Heart left ventricle (tissue), 13 donors: Measurements from ENCODE around the gene CNOT11.

Experiments
- CTCF ChIP-seq, 12 donors: fragments of 200-600 bp; sonication (generic) in 4 of 12; IDR thresholded peaks; one replicate each; pipeline versions ENCODE4 v1.5.0 to v1.8.0; 2018 to 2022; ENCODE audit warnings: antibody characterized with exemption in 12 of 12, mild to moderate bottlenecking in 5 of 12
- POLR2A ChIP-seq, 2 donors: fragments of 450-650 bp; IDR thresholded peaks; one replicate each; pipeline ENCODE4 v1.6.1; 2017; ENCODE audit warnings: antibody characterized with exemption in 2 of 2, mild to moderate bottlenecking in 2 of 2, moderate library complexity in 2 of 2
- donor health status: ischemic (EF 13 %, LVEDD 7.1; RV severe dilation, severe dysfunction).
- donor health status: DM: no; HTN: yes; CAD: no.
- donor health status: DM: no; HTN: no; CAD: no.
- donor health status: ischemic (EF 25% LVEDD 6.9; RV normal size, moderate dysfunction).
- donor health status: ischemic (EF 25% LVEDD 5.7; RV mildly dilated, moderate dysfunction).
- donor health status: ischemic (EF 35%, LVEDD 5.7; RV mildly dilated, moderate dysfunction).
- donor health status: nonischemic (EF 11% LVEDD 7.7; RV severe dilation, severe dysfunction).
- donor health status: DM: yes; HTN: yes; CAD: no.
- donor health status: PGD.
- donor health status: ischemic (EF 29% LVEDD 5.4; RV normal size, mild dysfunction).
- donor health status: nonischemic (EF 23%, LVEDD 6.1; RV moderate dilation, normal function).

- TF ChIP-seq CTCF (IDR thresholded peaks at IDR 0.05) (no peak), POLR2A (IDR thresholded peaks at IDR 0.05) (no peak)
Measured at GRCh38 chr2:101282980-101283379, 30.3 kb downstream of the CNOT11 start.
